PFSK-1 (cell line): ENCODE data around the gene CFAP77.

ENCODE experiments used
- FOXP2 ChIP-seq: optimal IDR thresholded peaks from 2 replicates; pipeline ENCODE3; 2011; ENCODE audit warnings: borderline replicate concordance, control low read depth, inconsistent platforms; ENCODE audit not compliant: insufficient read depth; ENCODE audit errors: extremely low read length, extremely low read depth
- POLR2AphosphoS5 ChIP-seq: IDR thresholded peaks from 2 replicates; pipeline ENCODE4 v1.6.1; 2012; ENCODE audit warnings: low read depth, mild to moderate bottlenecking, control low read depth, low read length, moderate library complexity
- REST ChIP-seq, 2 experiments: IDR thresholded peaks; 2 replicates each; pipeline versions ENCODE4 v1.6.1 to v1.8.0; 2011 to 2012; ENCODE audit warnings: low read depth in 2 of 2, low read length in 2 of 2, control low read depth in 1 of 2, inconsistent platforms in 1 of 2, mild to moderate bottlenecking in 1 of 2, moderate library complexity in 1 of 2; ENCODE audit not compliant: insufficient read depth in 1 of 2
- SIN3A ChIP-seq: IDR thresholded peaks from 2 replicates; pipeline ENCODE4 v1.6.1; 2012; ENCODE audit warnings: mild to moderate bottlenecking, low read length, moderate library complexity, borderline replicate concordance; ENCODE audit not compliant: insufficient read depth
- TAF1 ChIP-seq: IDR thresholded peaks from 2 replicates; pipeline ENCODE4 v1.6.1; 2012; ENCODE audit warnings: low read length, control low read depth, borderline replicate concordance; ENCODE audit not compliant: insufficient read depth

Gene CFAP77

GRCh38 chr9:132517815-132518550, 108.0 kb downstream of the CFAP77 start:
- TF ChIP-seq REST (IDR thresholded peaks at IDR 0.05; ENCODE audit: insufficient read depth in 1 of 2, low read depth in 2 of 2, low read length in 2 of 2) = no peak
- no peak for TF ChIP-seq TAF1
- no peak for TF ChIP-seq SIN3A
- TF ChIP-seq POLR2AphosphoS5 = no peak
- TF ChIP-seq FOXP2 = no peak

DNA sequence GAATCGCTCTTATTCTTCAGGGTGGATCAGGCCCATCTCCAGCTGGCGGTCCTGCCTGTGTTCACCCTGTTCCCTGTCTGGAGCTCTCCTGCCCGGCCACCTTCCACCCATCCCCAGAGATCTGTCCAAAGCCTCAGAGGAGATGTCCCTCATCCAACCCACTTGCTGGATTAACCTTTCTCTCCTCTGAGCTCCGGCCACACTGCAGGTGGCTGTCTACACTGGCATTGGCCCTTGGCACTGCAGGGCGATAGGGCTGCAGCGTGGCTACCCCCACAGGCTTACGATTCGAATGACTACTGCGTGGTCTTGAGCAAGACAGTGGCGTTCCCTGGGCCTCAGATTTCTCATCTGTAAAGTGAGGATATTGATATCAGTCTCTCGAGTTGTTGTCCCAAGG, 108.6 kb downstream of the CFAP77 start:
- TF ChIP-seq SIN3A (no peak), FOXP2 (no peak), POLR2AphosphoS5 (no peak), TAF1 (no peak), REST (IDR thresholded peaks at IDR 0.05; ENCODE audit: insufficient read depth in 1 of 2, low read depth in 2 of 2, low read length in 2 of 2) (no peak)

- TF ChIP-seq TAF1 = no peak
- no peak for TF ChIP-seq SIN3A
- no peak for TF ChIP-seq FOXP2
- no peak for TF ChIP-seq REST (IDR thresholded peaks at IDR 0.05; ENCODE audit: insufficient read depth in 1 of 2, low read depth in 2 of 2, low read length in 2 of 2)
- TF ChIP-seq POLR2AphosphoS5 = no peak
These were observed 109.0 kb downstream of the CFAP77 start for GRCh38 chr9:132519033-132519432.

GRCh38 chr9:132520612-132521011, 110.6 kb downstream of the CFAP77 start:
- no peak for TF ChIP-seq TAF1
- TF ChIP-seq POLR2AphosphoS5 = no peak
- TF ChIP-seq REST (IDR thresholded peaks at IDR 0.05; ENCODE audit: insufficient read depth in 1 of 2, low read depth in 2 of 2, low read length in 2 of 2) = no peak
- TF ChIP-seq SIN3A = no peak
- no peak for TF ChIP-seq FOXP2

DNA sequence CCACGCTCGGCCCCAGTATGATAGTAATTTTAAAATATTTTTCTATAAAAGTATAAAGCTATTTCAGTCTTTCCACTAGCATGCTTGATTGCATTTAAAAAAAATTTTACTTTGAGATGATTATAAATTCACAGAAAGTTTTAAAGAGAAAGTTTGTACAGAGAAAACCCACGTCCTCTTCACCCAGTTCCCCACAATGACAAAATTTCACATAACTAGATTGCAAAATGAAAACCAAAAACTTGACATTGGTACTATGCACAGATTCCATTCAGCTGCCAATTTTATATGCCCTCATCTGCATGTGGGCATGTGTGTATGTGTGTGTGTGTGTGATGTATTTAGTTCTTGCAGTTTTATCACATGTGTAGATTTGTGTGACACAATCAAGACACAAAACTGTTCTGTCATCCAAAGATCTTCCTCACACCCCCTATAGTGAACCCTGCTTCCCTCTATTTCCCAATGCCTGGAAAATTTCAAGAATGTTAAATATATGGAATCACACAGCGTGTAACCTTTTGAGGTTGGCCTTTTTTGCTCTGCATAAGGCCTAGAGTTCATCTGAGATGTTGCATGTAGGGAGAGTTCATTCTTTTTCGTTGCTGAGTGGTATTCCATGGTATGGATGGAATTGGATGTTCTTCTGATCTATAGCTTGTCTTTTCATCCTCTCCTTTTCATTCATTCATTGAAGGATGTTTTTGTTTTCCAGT, 115.5 kb downstream of the CFAP77 start:
- no peak for TF ChIP-seq SIN3A
- no peak for TF ChIP-seq TAF1
- TF ChIP-seq REST (IDR thresholded peaks at IDR 0.05; ENCODE audit: insufficient read depth in 1 of 2, low read depth in 2 of 2, low read length in 2 of 2) = no peak
- no peak for TF ChIP-seq POLR2AphosphoS5
- TF ChIP-seq FOXP2 = no peak
